ENCODE measurements around the gene GOT1.

Gene GOT1

DNA sequence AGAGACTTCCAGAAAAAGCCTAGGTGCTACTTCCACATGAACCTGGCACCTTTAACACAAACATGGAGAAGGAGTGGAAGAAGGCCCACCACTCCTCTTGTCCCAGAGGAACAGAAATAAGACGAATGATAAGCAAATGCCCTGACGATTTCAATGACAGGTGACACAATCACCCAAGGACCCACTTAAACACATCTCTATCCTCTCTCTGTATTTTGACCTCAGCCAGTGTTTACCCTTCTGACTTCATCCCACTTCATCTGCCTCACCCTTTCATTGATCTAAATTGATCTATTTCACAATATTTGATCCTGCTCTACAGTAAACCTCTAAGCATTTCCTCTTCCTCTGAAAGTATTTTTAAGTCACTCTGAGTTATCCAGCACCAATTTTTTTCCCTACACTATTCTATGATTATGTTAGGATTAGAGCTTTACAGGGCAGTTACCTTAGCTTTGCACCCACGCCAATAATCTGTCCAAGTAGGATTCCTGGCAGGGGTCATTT lies 9.1 kb downstream of the GOT1 start:
- Histone ChIP-seq H3K27ac (no peak overlapping the region), H3K9me3 (ENCODE audit: severe bottlenecking) (no peaks in the 10 kb centered on the region), H3K4me3 (ENCODE audit: low read depth, low read length) (no peak overlapping the region), H3K27me3 (ENCODE audit: insufficient read depth, low read depth, severe bottlenecking) (no peaks in the 10 kb centered on the region), H3K36me3 (peaks cover 30% of the 10 kb centered on the region)
- TF ChIP-seq, protein P1, sequence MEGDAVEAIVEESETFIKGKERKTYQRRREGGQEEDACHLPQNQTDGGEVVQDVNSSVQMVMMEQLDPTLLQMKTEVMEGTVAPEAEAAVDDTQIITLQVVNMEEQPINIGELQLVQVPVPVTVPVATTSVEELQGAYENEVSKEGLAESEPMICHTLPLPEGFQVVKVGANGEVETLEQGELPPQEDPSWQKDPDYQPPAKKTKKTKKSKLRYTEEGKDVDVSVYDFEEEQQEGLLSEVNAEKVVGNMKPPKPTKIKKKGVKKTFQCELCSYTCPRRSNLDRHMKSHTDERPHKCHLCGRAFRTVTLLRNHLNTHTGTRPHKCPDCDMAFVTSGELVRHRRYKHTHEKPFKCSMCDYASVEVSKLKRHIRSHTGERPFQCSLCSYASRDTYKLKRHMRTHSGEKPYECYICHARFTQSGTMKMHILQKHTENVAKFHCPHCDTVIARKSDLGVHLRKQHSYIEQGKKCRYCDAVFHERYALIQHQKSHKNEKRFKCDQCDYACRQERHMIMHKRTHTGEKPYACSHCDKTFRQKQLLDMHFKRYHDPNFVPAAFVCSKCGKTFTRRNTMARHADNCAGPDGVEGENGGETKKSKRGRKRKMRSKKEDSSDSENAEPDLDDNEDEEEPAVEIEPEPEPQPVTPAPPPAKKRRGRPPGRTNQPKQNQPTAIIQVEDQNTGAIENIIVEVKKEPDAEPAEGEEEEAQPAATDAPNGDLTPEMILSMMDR (IDR thresholded peaks at IDR 0.05; ENCODE audit: low read depth, low read length), result no peak
- no peak for DNase-seq

DNA sequence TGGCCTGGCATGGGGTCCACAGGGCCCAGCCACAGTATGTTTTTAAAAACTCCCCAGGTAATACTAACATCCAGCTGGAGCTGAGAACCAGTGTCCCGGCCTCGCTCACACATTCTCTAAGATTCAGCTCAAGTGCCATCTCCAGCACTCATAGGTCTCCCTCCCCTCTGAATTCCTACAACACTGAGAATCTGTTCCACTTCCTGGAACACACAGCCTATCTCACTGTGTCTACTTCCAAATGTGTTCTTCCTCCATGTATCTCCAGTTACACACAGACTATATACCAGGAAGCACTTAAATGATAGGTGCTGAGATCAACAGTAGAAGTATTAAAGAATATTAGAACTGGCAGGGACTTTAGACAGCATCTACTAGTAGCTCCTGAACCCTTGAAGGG lies 10.7 kb downstream of the GOT1 start:
- TF ChIP-seq, protein P1 (IDR thresholded peaks at IDR 0.05; ENCODE audit: low read depth, low read length), result no peak
- H3K9me3 ChIP-seq (ENCODE audit: severe bottlenecking), result no peaks in the 10 kb centered on the region
- H3K27me3 ChIP-seq (ENCODE audit: insufficient read depth, low read depth, severe bottlenecking), result no peaks in the 10 kb centered on the region
- H3K27ac ChIP-seq, result no peak overlapping the region
- peaks cover 26% of the 10 kb centered on the region for H3K36me3 ChIP-seq
- H3K4me3 ChIP-seq (ENCODE audit: low read depth, low read length), result no peak overlapping the region
- no peak for DNase-seq

DNA sequence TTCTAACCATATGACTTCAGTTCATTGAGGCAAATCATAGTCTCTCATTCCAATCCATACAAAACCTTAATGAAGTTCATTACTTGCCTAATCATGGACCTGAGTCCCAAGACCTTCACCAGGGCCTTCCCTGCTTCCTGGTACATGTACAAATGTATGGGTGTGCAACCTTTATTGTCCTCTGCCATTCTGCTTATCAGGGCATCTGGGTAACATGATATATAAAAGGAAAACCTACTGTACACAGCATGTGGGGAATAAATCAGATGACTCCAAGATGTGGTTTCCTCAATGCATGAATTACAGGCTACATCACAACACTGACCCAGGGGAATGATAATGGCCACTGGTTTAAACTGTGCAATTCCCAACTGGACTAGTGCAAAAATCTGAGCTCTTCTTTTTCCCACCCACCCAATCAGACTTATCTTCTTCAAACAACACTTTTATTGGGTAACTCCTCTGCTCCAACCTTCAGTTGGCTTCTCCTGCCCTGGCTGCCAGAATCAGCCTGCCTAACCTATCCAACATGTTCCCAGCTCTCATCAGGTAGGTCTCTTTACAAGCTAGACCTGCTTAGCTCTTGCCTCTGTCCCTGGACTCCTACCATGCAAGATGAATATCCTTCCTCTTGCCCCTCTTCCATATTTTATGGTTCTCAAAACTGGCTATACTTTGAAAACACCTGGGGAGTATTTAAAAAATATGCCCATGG lies 11.4 kb downstream of the GOT1 start:
- H3K27me3 ChIP-seq (ENCODE audit: insufficient read depth, low read depth, severe bottlenecking), result no peaks in the 10 kb centered on the region
- TF ChIP-seq, protein P1 (IDR thresholded peaks at IDR 0.05; ENCODE audit: low read depth, low read length), result no peak

DNA sequence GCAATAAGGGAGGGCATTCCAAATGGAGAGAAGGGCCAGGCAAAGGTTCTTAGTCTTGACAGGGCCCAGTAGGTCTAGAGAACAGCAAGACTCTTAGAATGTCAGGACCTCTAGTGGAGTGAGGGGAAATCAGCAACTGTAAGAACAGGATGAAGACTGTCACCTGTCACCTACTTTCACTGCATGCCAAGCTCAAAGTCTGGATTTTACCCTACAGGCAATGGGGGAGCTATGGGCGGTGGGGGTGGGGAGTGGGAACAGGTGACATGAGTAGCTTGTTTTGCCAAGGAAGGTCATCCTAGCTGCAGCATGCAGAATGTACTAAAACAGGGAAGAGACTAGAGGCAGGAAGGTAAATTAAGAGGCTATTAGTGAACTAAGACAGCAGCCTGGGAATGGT lies 18.3 kb downstream of the GOT1 start:
- Histone ChIP-seq H3K9me3 (ENCODE audit: severe bottlenecking) (no peaks in the 10 kb centered on the region), H3K27ac (no peak overlapping the region), H3K4me3 (ENCODE audit: low read depth, low read length) (no peak overlapping the region), H3K27me3 (ENCODE audit: insufficient read depth, low read depth, severe bottlenecking) (no peaks in the 10 kb centered on the region), H3K36me3 (peaks cover 20% of the 10 kb centered on the region)
- TF ChIP-seq, protein P1 (IDR thresholded peaks at IDR 0.05; ENCODE audit: low read depth, low read length), result no peak
- DNase-seq, result no peak

More for the DNA sequence above, 11.4 kb downstream of the GOT1 start:
- Histone ChIP-seq H3K27ac (no peak overlapping the region), H3K4me3 (ENCODE audit: low read depth, low read length) (no peak overlapping the region), H3K36me3 (peaks cover 23% of the 10 kb centered on the region), H3K9me3 (ENCODE audit: severe bottlenecking) (no peaks in the 10 kb centered on the region)
- no peak for DNase-seq

DNA sequence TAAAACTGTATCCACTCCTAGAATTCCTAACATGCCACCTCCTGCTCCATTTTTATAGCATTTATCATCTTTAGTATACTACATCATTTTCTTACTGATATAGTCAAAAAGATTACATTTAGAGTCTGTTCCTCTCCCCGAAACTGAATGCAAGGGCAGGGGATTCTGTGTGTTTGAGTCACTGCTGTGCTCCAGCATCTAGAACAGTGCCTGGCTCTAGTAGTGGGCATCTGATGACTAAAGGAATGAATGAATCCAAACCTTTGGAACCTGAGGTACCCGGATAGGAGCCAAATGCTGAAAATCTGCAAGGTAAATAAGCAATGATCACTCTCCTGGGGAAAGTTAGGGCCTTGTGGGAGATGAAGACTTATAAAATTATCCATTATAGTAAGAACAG lies 18.9 kb downstream of the GOT1 start:
- DNase-seq, result no peak

More for the DNA sequence above, 18.9 kb downstream of the GOT1 start:
- H3K9me3 ChIP-seq (ENCODE audit: severe bottlenecking), result no peaks in the 10 kb centered on the region
- H3K36me3 ChIP-seq, result peaks cover 24% of the 10 kb centered on the region
- no peaks in the 10 kb centered on the region for H3K27me3 ChIP-seq (ENCODE audit: insufficient read depth, low read depth, severe bottlenecking)
- H3K27ac ChIP-seq, result no peak overlapping the region
- H3K4me3 ChIP-seq (ENCODE audit: low read depth, low read length), result no peak overlapping the region
- TF ChIP-seq, protein P1 (IDR thresholded peaks at IDR 0.05; ENCODE audit: low read depth, low read length), result no peak
